ENCODE measurements around the gene SYP.

GRCh38 chrX:49232525-49232924, 32.5 kb upstream of the SYP start:
- TF ChIP-seq CTCF (IDR thresholded peaks at IDR 0.05; ENCODE audit: poor library complexity) (no peak), EZH2 (IDR thresholded peaks at IDR 0.05; ENCODE audit: borderline replicate concordance) (no peak)

All from hepatocyte (in vitro differentiated cells).